ENCODE measurements around the gene ALKBH2.

The ALKBH2 gene

GRCh38 chr12:109124878-109125648, 31.8 kb upstream of the ALKBH2 start:
- Histone ChIP-seq H3K27ac (ENCODE audit: low read depth, low read length) (peak overlapping the region; percentile 72), H3K4me1 (ENCODE audit: control insufficient read depth, insufficient read depth, low read length) (peaks cover 8% of the 10 kb centered on the region)

GRCh38 chr12:109121346-109121880, 28.1 kb upstream of the ALKBH2 start:
- H3K27me3 ChIP-seq (ENCODE audit: control insufficient read depth, insufficient read depth, low read length), result no peaks in the 10 kb centered on the region
- H3K27ac ChIP-seq (ENCODE audit: low read depth, low read length), result no peak overlapping the region
- H3K4me3 ChIP-seq (ENCODE audit: low read length), result no peak overlapping the region
- H3K4me1 ChIP-seq (ENCODE audit: control insufficient read depth, insufficient read depth, low read length), result peaks cover 14% of the 10 kb centered on the region
- H3K9ac ChIP-seq (ENCODE audit: low read length), result no peak overlapping the region
- H3K36me3 ChIP-seq (ENCODE audit: control insufficient read depth, insufficient read depth, low read length), result no peaks in the 10 kb centered on the region

More at GRCh38 chr12:109124878-109125648, 31.8 kb upstream of the ALKBH2 start:
- Histone ChIP-seq H3K9ac (ENCODE audit: low read length) (no peak overlapping the region), H3K27me3 (ENCODE audit: control insufficient read depth, insufficient read depth, low read length) (no peaks in the 10 kb centered on the region), H3K4me3 (ENCODE audit: low read length) (no peak overlapping the region), H3K36me3 (ENCODE audit: control insufficient read depth, insufficient read depth, low read length) (no peaks in the 10 kb centered on the region)

- Histone ChIP-seq H3K9ac (ENCODE audit: low read length) (no peak overlapping the region), H3K4me1 (ENCODE audit: control insufficient read depth, insufficient read depth, low read length) (peaks cover 17% of the 10 kb centered on the region), H3K4me3 (ENCODE audit: low read length) (no peak overlapping the region), H3K27ac (ENCODE audit: low read depth, low read length) (no peak overlapping the region), H3K36me3 (ENCODE audit: control insufficient read depth, insufficient read depth, low read length) (no peaks in the 10 kb centered on the region), H3K27me3 (ENCODE audit: control insufficient read depth, insufficient read depth, low read length) (no peaks in the 10 kb centered on the region)
Measured at GRCh38 chr12:109120557-109120956, 27.3 kb upstream of the ALKBH2 start.

- Histone ChIP-seq H3K36me3 (ENCODE audit: control insufficient read depth, insufficient read depth, low read length) (no peaks in the 10 kb centered on the region), H3K27ac (ENCODE audit: low read depth, low read length) (no peak overlapping the region), H3K27me3 (ENCODE audit: control insufficient read depth, insufficient read depth, low read length) (no peaks in the 10 kb centered on the region), H3K4me1 (ENCODE audit: control insufficient read depth, insufficient read depth, low read length) (peaks cover 20% of the 10 kb centered on the region), H3K4me3 (ENCODE audit: low read length) (no peak overlapping the region), H3K9ac (ENCODE audit: low read length) (no peak overlapping the region)
Measured at GRCh38 chr12:109120095-109120494, 26.8 kb upstream of the ALKBH2 start.

GRCh38 chr12:109116611-109116949, 23.3 kb upstream of the ALKBH2 start:
- Histone ChIP-seq H3K9ac (ENCODE audit: low read length) (no peak overlapping the region), H3K27ac (ENCODE audit: low read depth, low read length) (peak overlapping the region; percentile 81), H3K27me3 (ENCODE audit: control insufficient read depth, insufficient read depth, low read length) (no peaks in the 10 kb centered on the region), H3K4me1 (ENCODE audit: control insufficient read depth, insufficient read depth, low read length) (peaks cover 37% of the 10 kb centered on the region), H3K4me3 (ENCODE audit: low read length) (no peak overlapping the region), H3K36me3 (ENCODE audit: control insufficient read depth, insufficient read depth, low read length) (no peaks in the 10 kb centered on the region)

- Histone ChIP-seq H3K36me3 (ENCODE audit: control insufficient read depth, insufficient read depth, low read length) (no peaks in the 10 kb centered on the region), H3K4me3 (ENCODE audit: low read length) (peak within 1 kb of the TSS; percentile 22), H3K27me3 (ENCODE audit: control insufficient read depth, insufficient read depth, low read length) (no peaks in the 10 kb centered on the region), H3K9ac (ENCODE audit: low read length) (no peak within 1 kb of the TSS), H3K27ac (ENCODE audit: low read depth, low read length) (peak within 1 kb of the TSS; percentile 81), H3K4me1 (ENCODE audit: control insufficient read depth, insufficient read depth, low read length) (peaks cover 38% of the 10 kb centered on the region)
Measured at GRCh38 chr12:109115758-109116610, 22.7 kb upstream of the ALKBH2 start, which contains the start of gene ACACB. Gene ACACB, plus strand, starts transcription at chr12:109116587. Its CDS starts 22,819 bp downstream, at chr12:109139406.

GRCh38 chr12:109115404-109115757, 22.1 kb upstream of the ALKBH2 start:
- Histone ChIP-seq H3K4me3 (ENCODE audit: low read length) (peak overlapping the region; percentile 22), H3K4me1 (ENCODE audit: control insufficient read depth, insufficient read depth, low read length) (peaks cover 40% of the 10 kb centered on the region), H3K36me3 (ENCODE audit: control insufficient read depth, insufficient read depth, low read length) (no peaks in the 10 kb centered on the region), H3K9ac (ENCODE audit: low read length) (no peak overlapping the region), H3K27ac (ENCODE audit: low read depth, low read length) (peak overlapping the region; percentile 81), H3K27me3 (ENCODE audit: control insufficient read depth, insufficient read depth, low read length) (no peaks in the 10 kb centered on the region)

GRCh38 chr12:109114644-109115043, 21.4 kb upstream of the ALKBH2 start:
- Histone ChIP-seq H3K27ac (ENCODE audit: low read depth, low read length) (peak overlapping the region; percentile 81), H3K9ac (ENCODE audit: low read length) (no peak overlapping the region), H3K4me3 (ENCODE audit: low read length) (no peak overlapping the region), H3K36me3 (ENCODE audit: control insufficient read depth, insufficient read depth, low read length) (no peaks in the 10 kb centered on the region), H3K4me1 (ENCODE audit: control insufficient read depth, insufficient read depth, low read length) (peaks cover 42% of the 10 kb centered on the region), H3K27me3 (ENCODE audit: control insufficient read depth, insufficient read depth, low read length) (no peaks in the 10 kb centered on the region)

- Histone ChIP-seq H3K4me1 (ENCODE audit: control insufficient read depth, insufficient read depth, low read length) (peaks cover 42% of the 10 kb centered on the region), H3K27ac (ENCODE audit: low read depth, low read length) (peak overlapping the region; percentile 81), H3K27me3 (ENCODE audit: control insufficient read depth, insufficient read depth, low read length) (no peaks in the 10 kb centered on the region), H3K4me3 (ENCODE audit: low read length) (peak overlapping the region; percentile 41), H3K36me3 (ENCODE audit: control insufficient read depth, insufficient read depth, low read length) (no peaks in the 10 kb centered on the region), H3K9ac (ENCODE audit: low read length) (no peak overlapping the region)
Measured at GRCh38 chr12:109113661-109114321, 20.5 kb upstream of the ALKBH2 start.

GRCh38 chr12:109112720-109113465, 19.6 kb upstream of the ALKBH2 start:
- H3K9ac ChIP-seq (ENCODE audit: low read length), result no peak overlapping the region
- H3K4me3 ChIP-seq (ENCODE audit: low read length), result peak overlapping the region; percentile 41
- peak overlapping the region; percentile 81 for H3K27ac ChIP-seq (ENCODE audit: low read depth, low read length)
- no peaks in the 10 kb centered on the region for H3K36me3 ChIP-seq (ENCODE audit: control insufficient read depth, insufficient read depth, low read length)
- H3K27me3 ChIP-seq (ENCODE audit: control insufficient read depth, insufficient read depth, low read length), result no peaks in the 10 kb centered on the region
- H3K4me1 ChIP-seq (ENCODE audit: control insufficient read depth, insufficient read depth, low read length), result peaks cover 42% of the 10 kb centered on the region

GRCh38 chr12:109110988-109111495, 17.8 kb upstream of the ALKBH2 start:
- Histone ChIP-seq H3K36me3 (ENCODE audit: control insufficient read depth, insufficient read depth, low read length) (peaks cover 2% of the 10 kb centered on the region), H3K9ac (ENCODE audit: low read length) (peak overlapping the region; percentile 64), H3K27ac (ENCODE audit: low read depth, low read length) (peak overlapping the region; percentile 97), H3K4me3 (ENCODE audit: low read length) (peak overlapping the region; percentile 84), H3K4me1 (ENCODE audit: control insufficient read depth, insufficient read depth, low read length) (peaks cover 34% of the 10 kb centered on the region), H3K27me3 (ENCODE audit: control insufficient read depth, insufficient read depth, low read length) (no peaks in the 10 kb centered on the region)

Data from rectal smooth muscle tissue (tissue), 1 donor.